22Rv1 (cell line): ENCODE measurements around the gene SSTR1.
"Not testable (repeated sequence)": the region's sequence is repeated elsewhere in the genome, so short reads cannot be mapped to it uniquely, and the experiment has no call there.

Source experiments
- H3K27ac ChIP-seq: fragments of 450-650 bp; 2 replicates; pipeline ENCODE4 v1.5.1; 2017
- ZFX ChIP-seq: fragments of 450-650 bp; IDR thresholded peaks from 2 replicates; pipeline ENCODE4 v1.6.1; 2017; ENCODE audit warnings: antibody characterized with exemption, borderline replicate concordance
- TF ChIP-seq, protein P1 (sequence below): fragments of 450-650 bp; IDR thresholded peaks from 2 replicates; pipeline ENCODE4 v1.5.1; 2017; ENCODE audit warnings: mild to moderate bottlenecking

The SSTR1 gene

DNA sequence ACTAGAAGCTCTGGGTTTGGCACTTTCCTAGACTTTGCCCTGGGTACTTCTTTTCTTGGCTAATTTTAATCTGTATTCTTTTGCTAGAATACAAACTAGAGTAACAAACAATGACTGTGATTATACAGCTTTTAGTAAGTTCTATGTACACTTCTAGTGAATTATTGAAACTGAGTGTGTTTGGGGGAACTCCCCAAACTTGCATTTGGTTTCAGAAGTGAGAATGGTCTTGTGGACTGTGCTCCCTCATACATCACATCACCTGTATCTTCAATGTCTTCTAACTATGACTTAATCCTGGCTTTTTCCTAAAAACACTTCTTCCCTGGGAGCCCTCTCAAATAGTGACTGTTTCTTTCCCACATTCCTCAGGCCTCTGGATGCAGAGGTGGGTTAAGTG lies 23.6 kb upstream of the SSTR1 start:
- no peak overlapping the region for H3K27ac ChIP-seq
- TF ChIP-seq, protein P1, sequence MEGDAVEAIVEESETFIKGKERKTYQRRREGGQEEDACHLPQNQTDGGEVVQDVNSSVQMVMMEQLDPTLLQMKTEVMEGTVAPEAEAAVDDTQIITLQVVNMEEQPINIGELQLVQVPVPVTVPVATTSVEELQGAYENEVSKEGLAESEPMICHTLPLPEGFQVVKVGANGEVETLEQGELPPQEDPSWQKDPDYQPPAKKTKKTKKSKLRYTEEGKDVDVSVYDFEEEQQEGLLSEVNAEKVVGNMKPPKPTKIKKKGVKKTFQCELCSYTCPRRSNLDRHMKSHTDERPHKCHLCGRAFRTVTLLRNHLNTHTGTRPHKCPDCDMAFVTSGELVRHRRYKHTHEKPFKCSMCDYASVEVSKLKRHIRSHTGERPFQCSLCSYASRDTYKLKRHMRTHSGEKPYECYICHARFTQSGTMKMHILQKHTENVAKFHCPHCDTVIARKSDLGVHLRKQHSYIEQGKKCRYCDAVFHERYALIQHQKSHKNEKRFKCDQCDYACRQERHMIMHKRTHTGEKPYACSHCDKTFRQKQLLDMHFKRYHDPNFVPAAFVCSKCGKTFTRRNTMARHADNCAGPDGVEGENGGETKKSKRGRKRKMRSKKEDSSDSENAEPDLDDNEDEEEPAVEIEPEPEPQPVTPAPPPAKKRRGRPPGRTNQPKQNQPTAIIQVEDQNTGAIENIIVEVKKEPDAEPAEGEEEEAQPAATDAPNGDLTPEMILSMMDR: no peak
- TF ChIP-seq ZFX: no peak

DNA sequence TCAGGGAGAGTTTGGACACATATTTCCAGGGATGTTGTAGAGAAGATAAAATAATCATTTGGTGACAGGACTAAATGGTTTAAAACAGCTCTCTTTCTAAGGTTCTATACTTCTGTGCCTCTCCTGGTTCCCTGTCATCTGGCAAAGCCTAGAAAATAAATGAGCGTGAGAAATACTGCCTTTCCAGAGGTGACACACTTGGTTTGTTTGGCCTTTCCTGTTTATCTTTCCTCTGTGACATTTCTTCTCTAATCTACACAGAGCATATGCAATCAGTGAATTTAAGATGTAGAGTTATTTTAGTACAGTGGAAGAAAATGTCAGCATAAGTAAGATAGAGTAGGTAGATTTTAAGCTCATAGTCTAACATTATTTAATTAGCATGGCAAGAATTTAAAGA lies 22.0 kb upstream of the SSTR1 start:
- TF ChIP-seq ZFX: no peak
- TF ChIP-seq, protein P1: no peak
- H3K27ac ChIP-seq: no peak overlapping the region

DNA sequence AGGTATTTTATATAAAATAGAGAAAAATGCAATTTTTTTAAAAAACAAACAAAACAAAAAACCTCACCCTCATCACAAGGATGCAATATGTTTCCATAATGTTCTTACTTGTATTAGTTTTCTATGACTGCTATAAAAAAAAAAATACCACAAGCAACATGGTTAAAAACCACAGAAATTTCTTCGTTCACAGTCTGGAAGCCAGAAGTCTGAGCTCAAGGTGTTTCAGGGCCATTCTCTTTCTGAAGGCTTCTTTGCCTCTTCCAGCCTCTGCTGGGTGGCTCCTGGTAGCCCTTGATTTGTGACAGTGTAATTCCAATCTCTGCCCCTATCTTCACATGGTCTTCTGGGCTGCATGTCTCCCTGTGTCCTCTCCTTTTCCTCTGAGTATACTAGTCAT lies 21.5 kb upstream of the SSTR1 start:
- TF ChIP-seq, protein P1: no peak
- no peak for TF ChIP-seq ZFX

DNA sequence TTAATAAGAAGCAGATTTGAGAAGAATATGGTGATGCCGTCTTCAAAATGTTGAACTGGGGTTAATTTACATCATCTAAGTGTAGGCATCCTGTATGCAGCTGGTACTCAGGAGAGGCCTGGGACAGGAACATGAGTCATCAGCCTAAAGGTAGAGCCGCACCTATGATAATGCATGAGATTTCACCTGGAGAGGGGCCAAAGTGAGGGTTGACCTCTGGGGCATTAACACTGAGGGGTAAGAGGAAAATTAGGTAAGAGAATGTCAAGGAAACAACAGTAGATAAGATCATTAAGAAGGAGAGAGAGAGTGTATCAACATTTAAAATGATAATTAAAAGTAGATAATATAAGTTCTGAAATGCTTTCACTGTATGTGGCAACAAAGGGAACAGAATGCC lies 20.2 kb upstream of the SSTR1 start:
- TF ChIP-seq ZFX: no peak
- TF ChIP-seq, protein P1: no peak
- no peak overlapping the region for H3K27ac ChIP-seq

More for the DNA sequence above, 21.5 kb upstream of the SSTR1 start:
- no peak overlapping the region for H3K27ac ChIP-seq

DNA sequence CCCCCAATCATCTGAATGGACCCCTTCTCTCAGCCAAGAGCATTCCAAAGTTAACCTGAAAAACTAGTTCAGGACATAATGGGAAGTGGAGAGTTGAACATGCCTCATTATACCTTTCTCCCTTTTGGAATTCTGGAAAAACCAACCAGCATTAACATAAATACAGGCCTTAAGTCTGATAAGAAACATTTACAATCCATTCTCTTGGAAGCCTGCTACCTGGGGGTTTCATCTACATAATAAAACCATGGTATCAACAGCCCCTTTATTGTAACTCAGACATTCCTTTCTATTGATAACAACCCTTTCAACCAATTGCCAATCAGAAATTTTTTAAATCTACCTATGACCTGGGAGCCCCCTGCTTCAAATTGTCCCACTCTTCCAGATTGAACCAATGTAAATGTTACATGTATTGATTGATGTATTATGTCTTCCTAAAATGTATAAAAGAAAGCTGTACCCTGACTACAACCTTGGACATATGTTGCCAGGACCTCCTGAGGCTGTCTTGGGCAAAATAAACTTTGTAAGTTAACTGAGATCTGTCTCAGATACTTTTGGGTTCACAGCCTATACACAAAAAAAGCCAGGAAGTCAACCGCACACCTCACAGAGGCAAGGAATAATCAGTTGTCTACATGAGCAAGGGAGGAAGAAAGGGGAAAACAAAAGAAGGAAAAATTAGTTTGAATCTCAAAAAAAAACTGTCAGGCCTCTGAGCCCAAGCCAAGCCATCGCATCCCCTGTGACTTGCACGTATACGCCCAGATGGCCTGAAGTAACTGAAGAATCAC lies 17.6 kb upstream of the SSTR1 start:
- H3K27ac ChIP-seq: no peak overlapping the region
- TF ChIP-seq, protein P1: no peak
- no peak for TF ChIP-seq ZFX

DNA sequence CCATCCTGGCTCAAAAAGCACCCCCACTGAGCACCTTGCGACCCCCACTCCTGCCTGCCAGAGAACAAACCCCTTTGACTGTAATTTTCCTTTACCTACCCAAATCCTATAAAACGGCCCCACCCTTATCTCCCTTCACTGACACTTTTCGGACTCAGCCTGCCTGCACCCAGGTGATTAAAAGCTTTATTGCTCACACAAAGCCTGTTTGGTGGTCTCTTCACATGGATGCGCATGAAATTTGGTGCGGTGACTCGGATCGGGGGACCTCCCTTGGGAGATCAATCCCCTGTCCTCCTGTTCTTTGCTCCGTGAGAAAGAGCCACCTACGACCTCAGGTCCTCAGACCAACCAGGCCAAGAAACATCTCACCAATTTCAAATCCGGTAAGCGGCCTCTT lies 16.9 kb upstream of the SSTR1 start:
- H3K27ac ChIP-seq: not testable (repeated sequence)

DNA sequence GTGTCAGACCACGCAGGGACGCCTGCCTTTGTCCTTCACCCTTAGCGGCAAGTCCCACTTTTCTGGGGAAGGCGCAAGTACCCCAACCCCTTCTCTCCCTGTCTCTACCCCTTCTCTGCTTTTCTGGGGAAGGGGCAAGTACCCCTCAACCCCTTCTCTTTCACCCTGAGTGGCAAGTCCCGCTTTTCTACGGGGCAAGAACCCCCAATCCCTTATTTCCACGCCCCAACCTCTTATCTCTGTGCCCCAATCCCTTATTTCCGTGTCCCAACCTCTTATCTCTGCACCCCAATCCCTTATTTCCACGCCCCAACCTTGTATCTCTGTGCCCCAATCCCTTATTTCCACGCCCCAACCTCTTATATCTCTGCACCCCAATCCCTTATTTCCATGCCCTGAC lies 16.2 kb upstream of the SSTR1 start:
- not testable (repeated sequence) for H3K27ac ChIP-seq

DNA sequence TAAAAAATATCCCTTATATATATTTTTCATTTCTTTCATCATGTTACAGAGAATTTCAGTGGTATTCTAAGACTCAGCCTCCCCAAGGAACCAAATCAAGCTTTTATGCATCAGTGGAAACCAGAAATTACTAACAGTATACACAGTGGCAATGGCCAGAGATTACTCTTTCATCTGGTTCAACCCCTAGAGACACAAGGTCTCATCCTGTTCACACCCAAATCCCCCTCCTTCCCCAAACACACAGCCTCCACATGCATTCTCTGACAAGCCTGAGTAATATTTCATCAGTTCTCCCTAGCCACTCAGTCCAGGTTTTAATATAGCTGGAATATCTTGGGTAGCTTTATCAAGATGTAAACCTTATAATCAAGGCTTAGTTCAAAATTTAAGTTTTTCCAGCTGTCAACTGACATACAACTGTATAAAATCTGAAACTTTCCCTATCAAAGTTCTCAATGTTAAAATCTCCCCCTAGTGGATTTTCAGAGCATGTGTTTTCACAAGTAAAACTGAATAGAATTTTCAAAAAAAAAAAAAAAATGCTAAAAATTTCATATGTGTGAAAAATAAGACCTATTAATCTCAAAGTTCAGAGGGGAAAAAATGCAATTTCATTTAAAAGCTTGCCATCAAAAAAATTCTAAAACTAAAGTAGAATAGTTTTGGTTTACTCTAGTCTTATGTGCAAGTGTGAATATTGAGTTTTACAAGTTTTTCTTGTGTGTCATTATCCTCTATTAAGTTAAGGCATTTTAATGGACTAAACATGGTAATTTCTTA lies 10.5 kb upstream of the SSTR1 start:
- no peak for TF ChIP-seq ZFX
- TF ChIP-seq, protein P1: peak; percentile 76
- no peak overlapping the region for H3K27ac ChIP-seq
